K562 (cell line): ENCODE data around the gene CCNQ.

Source experiments
- EZH2 ChIP-seq: IDR thresholded peaks from 2 replicates; pipeline ENCODE4 v1.6.1; 2012; ENCODE audit warnings: low read depth, mild to moderate bottlenecking, inconsistent platforms, low read length, borderline replicate concordance
- NEUROD1 ChIP-seq: fragments of 150-350 bp; IDR thresholded peaks from 2 replicates; pipeline ENCODE4 v1.6.1; 2014; ENCODE audit warnings: borderline replicate concordance, low read length, low read depth; ENCODE audit not compliant: partially characterized antibody
- NR3C1 ChIP-seq: sonication (generic); formaldehyde crosslinking; IDR thresholded peaks from 2 replicates; pipeline ENCODE4 v1.8.1; 2022; ENCODE audit warnings: missing genetic modification reagents
- POLR3G ChIP-seq: IDR thresholded peaks from 2 replicates; pipeline ENCODE4 v1.6.1; 2011; ENCODE audit not compliant: insufficient read length, insufficient replicate concordance; ENCODE audit errors: extremely low read depth
- RAD21 ChIP-seq, 2 experiments: fragments of 250-450 bp in 1 of 2; fragments of 450-650 bp in 1 of 2; sonication (Bioruptor Pico) in 1 of 2; formaldehyde crosslinking in 1 of 2; IDR thresholded peaks in 1 of 2; conservative IDR thresholded peaks in 1 of 2; 2 replicates each; pipeline versions ENCODE4 v1.4.0 to v1.8.0; 2020 to 2022; ENCODE audit warnings: mild to moderate bottlenecking in 2 of 2, moderate library complexity in 1 of 2
- RBM14 ChIP-seq: fragments of 200-400 bp; formaldehyde crosslinking; IDR thresholded peaks from 2 replicates; pipeline ENCODE4 v1.6.1; 2018; ENCODE audit warnings: low read depth, mild to moderate bottlenecking, low read length, moderate library complexity, borderline replicate concordance; ENCODE audit not compliant: insufficient read depth
- RNF2 ChIP-seq: sonication (generic); IDR thresholded peaks from 2 replicates; pipeline ENCODE4 v1.6.1; 2016
- SIX5 ChIP-seq, 2 experiments: IDR thresholded peaks; 2 replicates each; pipeline ENCODE4 v1.6.1; 2011; ENCODE audit warnings: low read length in 2 of 2, borderline replicate concordance in 1 of 2, low read depth in 1 of 2, mild to moderate bottlenecking in 1 of 2, moderate library complexity in 1 of 2; ENCODE audit not compliant: insufficient read depth in 1 of 2
- SRSF1 ChIP-seq: fragments of 200-400 bp; formaldehyde crosslinking; IDR thresholded peaks from 2 replicates; pipeline ENCODE4 v1.6.1; 2017; ENCODE audit warnings: mild to moderate bottlenecking, low read depth, low read length, moderate library complexity
- STAG1 ChIP-seq: sonication (generic); formaldehyde crosslinking; IDR thresholded peaks from 2 replicates; pipeline ENCODE4 v1.5.0; 2020; ENCODE audit warnings: missing genetic modification reagents, borderline replicate concordance
- STAT6 ChIP-seq: sonication (generic); formaldehyde crosslinking; IDR thresholded peaks from 2 replicates; pipeline ENCODE4 v1.8.1; 2023; ENCODE audit warnings: mild to moderate bottlenecking, missing genetic modification reagents
- ZBTB7A ChIP-seq: IDR thresholded peaks from 2 replicates; pipeline ENCODE4 v1.6.1; 2011; ENCODE audit warnings: low read depth, mild to moderate bottlenecking, low read length, moderate library complexity, borderline replicate concordance; ENCODE audit not compliant: control insufficient read depth

- no peak for TF ChIP-seq SRSF1
- no peak for TF ChIP-seq RAD21 (CRISPR knock-in tag; conservative IDR thresholded peaks at IDR 0.05 in 1 of 2, IDR thresholded peaks at IDR 0.05 in 1 of 2)
- no peak for TF ChIP-seq ZBTB7A
- TF ChIP-seq RBM14 = no peak
- no peak for TF ChIP-seq SIX5 (IDR thresholded peaks at IDR 0.05; ENCODE audit: borderline replicate concordance in 1 of 2, insufficient read depth in 1 of 2, low read depth in 1 of 2, low read length in 2 of 2)
- TF ChIP-seq NEUROD1 = no peak
- TF ChIP-seq POLR3G = no peak
- no peak for TF ChIP-seq EZH2
- no peak for TF ChIP-seq NR3C1 (CRISPR knock-in tag)
- no peak for TF ChIP-seq RNF2
- no peak for TF ChIP-seq STAT6 (CRISPR knock-in tag)
- no peak for TF ChIP-seq STAG1 (CRISPR knock-in tag)
Measured at GRCh38 chrX:153626863-153627674, 28.1 kb upstream of the CCNQ start.
